Stimulated activated CD8-positive, alpha-beta memory T cell treated with anti-CD3 and anti-CD28 coated beads, Interleukin-15, amount 100 ng/mL, for 1 hour (primary cell): ENCODE data around the gene MRPL55.

Experiments
- DNase-seq: peaks from one replicate; pipeline ENCODE4 v3.0.0-alpha.2; 2020; ENCODE audit warnings: low read depth

MRPL55 gene

GRCh38 chr1:228100822-228101613 is 8.1 kb downstream of the MRPL55 start:
- DNase-seq = no peak

- DNase-seq = no peak
These were observed 9.8 kb downstream of the MRPL55 start for GRCh38 chr1:228099331-228099732.

GRCh38 chr1:228098323-228098931 is 10.7 kb downstream of the MRPL55 start:
- DNase-seq = no peak

- no peak for DNase-seq
These were observed 11.6 kb downstream of the MRPL55 start for GRCh38 chr1:228097333-228098081.

- no peak for DNase-seq
These were observed 12.4 kb downstream of the MRPL55 start for GRCh38 chr1:228096416-228097332.

- DNase-seq = no peak
These were observed 13.2 kb downstream of the MRPL55 start for GRCh38 chr1:228095938-228096337.

GRCh38 chr1:228095161-228095560 is 13.9 kb downstream of the MRPL55 start:
- no peak for DNase-seq

- DNase-seq = no peak
These were observed 14.6 kb downstream of the MRPL55 start for GRCh38 chr1:228094432-228095016.

- no peak for DNase-seq
These were observed 15.8 kb downstream of the MRPL55 start for GRCh38 chr1:228093050-228093906.

GRCh38 chr1:228092342-228093049 is 16.6 kb downstream of the MRPL55 start:
- DNase-seq = no peak

- no peak for DNase-seq
These were observed 18.0 kb downstream of the MRPL55 start for GRCh38 chr1:228091084-228091483.

- DNase-seq = no peak
These were observed 18.5 kb downstream of the MRPL55 start for GRCh38 chr1:228090613-228091081.

- DNase-seq = no peak
These were observed 19.3 kb downstream of the MRPL55 start for GRCh38 chr1:228089519-228090380.

GRCh38 chr1:228088586-228089498 is 20.3 kb downstream of the MRPL55 start:
- no peak for DNase-seq

- DNase-seq = no peak
These were observed 21.3 kb downstream of the MRPL55 start for GRCh38 chr1:228087771-228088251.

- no peak for DNase-seq
These were observed 23.7 kb downstream of the MRPL55 start for GRCh38 chr1:228085287-228085951.

GRCh38 chr1:228084797-228085196 is 24.3 kb downstream of the MRPL55 start:
- DNase-seq = no peak
